Amniotic epithelial cell (primary cell): Measurements from ENCODE around the gene WDR6.

ENCODE experiments used
- DNase-seq: peaks from one replicate; pipeline ENCODE4 v3.0.0-alpha.2; 2010; ENCODE audit warnings: low read depth

The WDR6 gene

DNA sequence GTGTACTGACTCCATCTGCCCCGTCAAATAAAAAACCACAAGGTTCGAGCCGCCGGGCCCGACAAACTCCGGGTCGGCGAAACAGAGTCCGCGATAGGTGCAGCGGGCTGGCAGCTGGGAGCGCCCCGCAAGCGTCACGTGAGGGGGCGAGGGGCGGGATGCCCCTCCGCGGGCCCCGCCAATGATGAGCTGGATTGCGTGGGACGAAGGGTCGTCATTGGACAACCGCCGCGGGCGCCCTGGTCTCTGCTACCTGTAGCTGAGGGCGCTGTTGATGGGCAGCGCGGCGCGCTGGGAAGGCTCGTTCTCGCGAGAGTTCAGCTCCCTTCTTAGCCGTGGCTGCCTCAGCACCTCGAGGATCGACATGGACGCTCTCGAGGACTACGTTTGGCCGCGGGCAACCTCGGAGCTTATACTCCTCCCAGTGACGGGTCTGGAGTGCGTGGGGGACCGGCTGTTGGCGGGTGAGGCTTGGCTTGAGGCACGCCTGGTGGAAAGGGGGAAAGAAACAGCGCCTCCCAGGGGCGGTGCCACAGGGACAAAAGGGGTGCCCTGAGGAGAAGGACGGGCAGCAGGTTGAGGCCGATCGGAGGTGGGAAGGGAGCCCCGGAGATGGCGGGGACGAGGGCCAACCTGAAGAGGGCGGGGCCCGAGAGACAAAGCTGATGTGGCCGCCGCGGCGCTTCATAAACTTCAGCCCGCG lies at the start of gene WDR6:
Gene WDR6, plus strand, starts transcription at position 324 of the 703 bp plus-strand sequence. Its CDS starts 41 bp downstream, at position 365.
- DNase-seq, result peak; percentile 97

DNA sequence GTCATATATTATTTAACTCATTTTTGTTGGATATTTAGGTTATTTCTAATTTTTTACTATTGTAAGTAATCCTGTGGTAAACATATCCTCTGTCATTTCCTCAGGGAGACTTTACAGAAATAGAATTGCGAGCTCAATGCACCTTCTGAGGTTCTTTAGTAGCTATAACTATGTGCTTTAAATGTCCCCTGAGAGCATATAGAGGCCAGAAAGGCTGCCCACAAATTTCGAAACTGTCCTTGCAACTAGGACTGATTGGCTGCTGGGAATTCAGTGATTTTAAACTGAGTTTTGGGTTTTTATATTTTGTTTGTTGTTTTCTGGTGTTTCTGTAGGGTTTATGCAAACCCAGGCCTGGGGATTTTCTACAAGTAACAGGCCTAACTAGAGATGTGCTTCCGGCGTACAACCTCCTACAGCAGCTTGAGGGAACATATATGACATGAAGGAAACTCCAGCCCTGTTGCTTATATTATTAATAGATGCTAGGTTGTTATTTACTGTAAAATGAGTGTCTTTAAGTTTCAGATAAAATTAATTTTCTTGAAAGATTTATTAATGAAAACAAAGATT lies 46.3 kb upstream of the WDR6 start:
- DNase-seq, result no peak

DNA sequence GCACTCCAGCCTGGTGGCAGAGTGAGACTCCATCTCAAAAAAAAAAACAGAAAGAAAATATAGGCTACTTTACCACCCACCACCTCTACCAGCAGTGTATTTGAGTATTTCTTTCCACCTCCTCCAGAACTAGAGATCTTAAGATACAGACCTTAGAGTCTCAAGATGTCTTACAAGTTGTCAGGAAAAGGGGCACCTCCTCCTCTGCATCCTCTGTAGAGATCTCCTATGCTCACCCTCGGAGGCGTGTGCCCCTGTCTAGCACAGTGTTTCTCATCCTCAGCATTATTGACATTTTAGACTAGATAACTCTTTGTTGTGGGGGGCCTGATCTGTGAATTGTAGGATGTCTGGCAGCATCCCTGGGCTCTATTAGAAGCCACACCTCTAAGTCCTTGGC lies 44.9 kb upstream of the WDR6 start:
- DNase-seq, result no peak

GRCh38 chr3:48962939-48963338 lies 44.3 kb upstream of the WDR6 start:
- DNase-seq, result no peak

GRCh38 chr3:48963591-48963990 lies 43.6 kb upstream of the WDR6 start:
- DNase-seq, result no peak

DNA sequence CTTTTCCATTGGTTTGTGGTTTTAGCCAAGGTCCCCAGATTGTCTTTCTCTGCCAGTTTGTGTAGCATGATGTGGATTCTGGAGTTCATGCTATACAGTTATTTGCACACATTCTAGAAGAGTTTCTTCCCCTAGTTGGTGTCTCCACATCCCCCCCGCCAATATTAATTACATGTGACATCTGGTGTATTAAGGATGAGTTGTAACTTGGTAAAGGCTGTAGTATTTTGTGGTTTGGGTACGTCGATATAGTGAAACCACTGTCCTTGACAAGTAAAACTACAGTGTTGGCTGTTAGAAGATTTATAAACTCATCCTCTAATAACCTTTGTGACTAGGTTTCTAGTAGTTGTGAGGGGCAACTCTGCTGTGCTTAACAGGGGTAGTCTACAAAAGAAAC lies 40.8 kb upstream of the WDR6 start:
- DNase-seq, result peak; percentile 70

GRCh38 chr3:48966876-48967361 lies 40.3 kb upstream of the WDR6 start:
- DNase-seq, result no peak

GRCh38 chr3:48970586-48970985 lies 36.6 kb upstream of the WDR6 start:
- no peak for DNase-seq

DNA sequence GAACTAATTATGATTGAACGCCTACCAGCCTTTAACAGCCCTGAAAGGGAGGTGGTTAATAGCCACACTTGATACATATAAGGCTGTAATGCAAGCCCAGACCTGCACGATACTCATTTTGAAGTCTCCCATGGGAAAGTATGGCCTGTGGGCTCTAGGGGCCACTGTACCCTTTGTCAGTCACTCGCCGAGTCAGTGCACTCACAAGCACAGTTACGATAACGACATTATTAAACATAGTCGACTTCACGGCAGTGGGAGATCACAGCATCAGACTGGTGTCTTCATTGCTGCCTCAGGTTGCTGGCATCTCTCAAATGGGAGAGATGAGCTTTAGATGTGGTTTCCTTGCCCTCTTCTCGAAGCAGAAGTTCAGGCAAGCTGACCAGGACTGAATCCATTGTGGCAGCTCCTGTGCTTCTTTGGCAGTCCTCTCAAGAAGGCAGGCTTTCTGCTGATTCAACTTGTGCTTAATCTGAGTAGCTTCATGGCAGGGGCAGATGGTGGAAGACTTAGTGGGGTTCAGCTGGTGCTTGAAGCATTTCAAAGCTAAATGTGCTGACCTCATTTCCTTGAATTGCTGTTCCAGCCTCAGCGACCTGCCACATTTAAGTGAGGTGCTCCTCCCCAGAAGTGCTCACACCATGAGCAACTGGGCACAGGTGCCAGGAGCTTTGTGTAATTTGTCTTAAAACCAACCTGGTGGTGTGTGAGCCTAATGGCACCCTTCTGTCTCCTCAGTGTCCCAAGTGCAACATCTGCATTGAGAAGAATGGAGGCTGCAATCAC lies 32.9 kb upstream of the WDR6 start:
- no peak for DNase-seq

DNA sequence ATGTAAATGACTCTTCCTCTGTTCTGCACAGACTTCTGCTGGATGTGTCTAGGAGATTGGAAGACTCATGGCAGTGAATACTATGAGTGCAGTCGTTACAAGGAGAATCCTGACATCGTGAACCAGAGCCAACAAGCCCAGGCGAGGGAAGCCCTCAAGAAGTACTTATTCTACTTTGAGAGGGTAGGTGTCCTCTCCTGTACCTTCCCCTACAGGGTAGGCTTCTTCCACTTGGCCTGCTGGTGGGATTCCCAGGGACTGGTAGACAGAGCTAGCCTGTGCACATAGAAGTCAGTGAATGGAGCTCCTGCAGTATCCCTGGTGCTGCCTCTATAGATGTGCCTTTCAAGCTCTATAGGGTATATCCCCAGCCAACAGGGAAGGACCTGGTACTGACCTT lies 27.7 kb upstream of the WDR6 start:
- DNase-seq, result no peak

GRCh38 chr3:48980295-48980694 lies 26.9 kb upstream of the WDR6 start:
- no peak for DNase-seq

GRCh38 chr3:48982016-48982415 lies 25.2 kb upstream of the WDR6 start:
- DNase-seq, result no peak

GRCh38 chr3:48982686-48983085 lies 24.5 kb upstream of the WDR6 start:
- no peak for DNase-seq

- DNase-seq, result no peak
These were observed 24.1 kb upstream of the WDR6 start for GRCh38 chr3:48983096-48983495.

- no peak for DNase-seq
These were observed 22.5 kb upstream of the WDR6 start for GRCh38 chr3:48984663-48985062.

DNA sequence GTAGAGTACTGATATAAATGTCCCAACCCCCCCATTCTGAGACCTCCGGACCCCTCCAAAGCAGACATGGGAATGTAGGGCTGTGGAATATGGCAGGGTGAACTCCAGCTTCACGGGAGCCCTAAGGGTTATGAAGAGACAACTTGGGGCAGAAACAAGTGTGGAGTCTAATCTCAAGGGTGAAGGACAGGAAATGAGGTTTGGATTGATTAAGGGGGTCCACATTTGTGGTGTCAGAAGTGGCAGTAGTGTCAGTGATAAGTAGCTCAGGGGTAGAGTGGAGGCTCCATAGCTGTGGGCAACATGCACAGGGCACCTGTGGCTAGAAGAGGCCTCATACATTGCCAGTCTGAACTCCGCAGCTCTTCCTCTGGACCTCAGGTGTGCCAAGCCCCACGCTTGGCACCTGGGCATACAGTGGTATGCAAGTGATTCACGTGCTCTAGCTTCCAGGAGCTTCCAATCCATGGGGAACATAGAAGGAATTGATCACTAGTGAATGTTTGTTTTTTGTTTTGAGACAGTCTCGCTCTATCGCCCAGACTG lies 21.3 kb upstream of the WDR6 start:
- no peak for DNase-seq

- DNase-seq, result peak; percentile 35
These were observed 17.9 kb upstream of the WDR6 start for GRCh38 chr3:48989126-48989795.

DNA sequence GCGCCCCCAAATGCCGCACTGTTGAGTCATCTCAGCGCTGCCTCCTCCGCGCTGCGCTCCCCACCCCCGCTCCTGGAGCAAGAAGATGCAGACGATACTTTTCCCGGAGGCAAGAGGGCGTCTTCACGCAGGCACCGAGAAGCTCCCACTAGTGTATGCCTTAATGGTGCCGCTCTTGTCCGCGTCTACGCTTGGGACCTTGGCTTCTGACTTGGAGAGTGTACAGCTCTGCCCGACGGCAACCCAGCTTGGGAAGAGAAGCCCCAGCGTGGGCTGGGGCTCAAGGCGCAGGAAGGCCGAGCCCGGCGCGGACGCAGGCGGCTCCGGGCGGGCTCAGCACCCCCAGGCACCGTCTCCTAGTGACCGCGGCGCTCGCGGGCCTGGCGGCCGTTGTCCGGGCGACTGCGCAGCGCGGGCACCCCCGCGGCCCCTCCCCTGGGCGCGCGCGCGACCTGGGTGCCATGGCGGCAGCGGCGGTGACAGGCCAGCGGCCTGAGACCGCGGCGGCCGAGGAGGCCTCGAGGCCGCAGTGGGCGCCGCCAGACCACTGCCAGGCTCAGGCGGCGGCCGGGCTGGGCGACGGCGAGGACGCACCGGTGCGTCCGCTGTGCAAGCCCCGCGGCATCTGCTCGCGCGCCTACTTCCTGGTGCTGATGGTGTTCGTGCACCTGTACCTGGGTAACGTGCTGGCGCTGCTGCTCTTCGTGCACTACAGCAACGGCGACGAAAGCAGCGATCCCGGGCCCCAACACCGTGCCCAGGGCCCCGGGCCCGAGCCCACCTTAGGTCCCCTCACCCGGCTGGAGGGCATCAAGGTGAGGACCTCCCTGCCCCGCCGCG lies 17.2 kb upstream of the WDR6 start, which contains the start of gene P4HTM:
Gene P4HTM, plus strand, starts transcription at position 446 of the 840 bp plus-strand sequence. Its CDS starts 16 bp downstream, at position 462.
- peak; percentile 93 for DNase-seq

- no peak for DNase-seq
These were observed 16.3 kb upstream of the WDR6 start for GRCh38 chr3:48990636-48991469.
